SH-SY5Y (cell line): ENCODE results near the gene CRELD2.

ENCODE experiments used
- GATA2 ChIP-seq: IDR thresholded peaks from 2 replicates; pipeline ENCODE4 v1.6.1; 2011; ENCODE audit warnings: mild to moderate bottlenecking, low read depth, low read length
- GATA3 ChIP-seq: IDR thresholded peaks from 2 replicates; pipeline ENCODE4 v1.6.1; 2011; ENCODE audit warnings: low read depth, mild to moderate bottlenecking, low read length, moderate library complexity

GRCh38 chr22:49958366-49958921, 40.0 kb downstream of the CRELD2 start:
- TF ChIP-seq GATA2 (no peak), GATA3 (no peak)
